Measurements from ENCODE around the gene MRPL16. TPM values are rescaled to one million over a fixed set of nuclear protein-coding genes. Genes with fewer than 3 reads are reported as not detected.
A peak's percentile ranks its signal among the peaks of the same experiment; 100 is the strongest.
"Not testable (repeated sequence)": the region's sequence is repeated elsewhere in the genome, so short reads cannot be mapped to it uniquely, and the experiment has no call there.

MRPL16 gene
- total and polyA plus RNA-seq, 4 donors, result 24.9 to 54.9 (median 39.6) TPM

DNA sequence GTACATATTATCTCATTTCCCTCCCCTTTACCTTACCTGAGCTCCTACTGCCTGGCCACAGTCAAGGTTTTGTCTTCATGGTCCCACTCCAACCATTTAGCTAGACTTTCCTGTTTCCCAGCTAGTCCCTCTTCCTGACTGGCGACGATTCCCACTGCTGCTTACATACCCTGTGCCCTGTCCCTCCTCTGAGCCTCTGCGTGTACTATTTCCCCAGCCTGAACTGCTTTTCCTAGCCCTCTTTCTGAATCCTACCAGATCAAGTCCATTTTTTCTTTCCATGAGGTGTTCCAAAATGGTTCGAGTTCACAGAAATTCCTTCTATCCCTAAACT lies 23.4 kb downstream of the MRPL16 start:
- H3K9me3 ChIP-seq (ENCODE audit: control insufficient read depth in 4 of 4, low read length in 3 of 4), result no peaks in the 10 kb centered on the region
- DNase-seq (ENCODE audit: low spot score), result no peak
- H3K36me3 ChIP-seq (ENCODE audit: control insufficient read depth in 4 of 4, insufficient read depth in 3 of 4, low read depth in 1 of 4, low read length in 3 of 4), result peaks cover 0 to 9% (median 0%) of the 10 kb centered on the region in 4 donors
- WGBS, result 68% methylated on average over 4 of the region's 4 CpGs
- no peak overlapping the region for H3K4me3 ChIP-seq (ENCODE audit: low read depth in 1 of 3, low read length in 3 of 3)
- H3K4me1 ChIP-seq (ENCODE audit: control insufficient read depth in 4 of 4, insufficient read depth in 4 of 4, low read length in 3 of 4), result peaks cover 0 to 9% (median 1%) of the 10 kb centered on the region in 4 donors
- no peak overlapping the region for H3K9ac ChIP-seq (ENCODE audit: low read depth in 1 of 2, low read length in 2 of 2)
- H3K27me3 ChIP-seq (ENCODE audit: control insufficient read depth in 4 of 4, insufficient read depth in 4 of 4, low read length in 3 of 4), result no peaks in the 10 kb centered on the region
- H3K27ac ChIP-seq (ENCODE audit: low read depth in 1 of 2, low read length in 2 of 2), result peak overlapping the region; percentile 5 to 10
- TF ChIP-seq JUND (IDR thresholded peaks at IDR 0.05), result peak in 1 of 2 donors; percentile 10
- TF ChIP-seq, protein P1, sequence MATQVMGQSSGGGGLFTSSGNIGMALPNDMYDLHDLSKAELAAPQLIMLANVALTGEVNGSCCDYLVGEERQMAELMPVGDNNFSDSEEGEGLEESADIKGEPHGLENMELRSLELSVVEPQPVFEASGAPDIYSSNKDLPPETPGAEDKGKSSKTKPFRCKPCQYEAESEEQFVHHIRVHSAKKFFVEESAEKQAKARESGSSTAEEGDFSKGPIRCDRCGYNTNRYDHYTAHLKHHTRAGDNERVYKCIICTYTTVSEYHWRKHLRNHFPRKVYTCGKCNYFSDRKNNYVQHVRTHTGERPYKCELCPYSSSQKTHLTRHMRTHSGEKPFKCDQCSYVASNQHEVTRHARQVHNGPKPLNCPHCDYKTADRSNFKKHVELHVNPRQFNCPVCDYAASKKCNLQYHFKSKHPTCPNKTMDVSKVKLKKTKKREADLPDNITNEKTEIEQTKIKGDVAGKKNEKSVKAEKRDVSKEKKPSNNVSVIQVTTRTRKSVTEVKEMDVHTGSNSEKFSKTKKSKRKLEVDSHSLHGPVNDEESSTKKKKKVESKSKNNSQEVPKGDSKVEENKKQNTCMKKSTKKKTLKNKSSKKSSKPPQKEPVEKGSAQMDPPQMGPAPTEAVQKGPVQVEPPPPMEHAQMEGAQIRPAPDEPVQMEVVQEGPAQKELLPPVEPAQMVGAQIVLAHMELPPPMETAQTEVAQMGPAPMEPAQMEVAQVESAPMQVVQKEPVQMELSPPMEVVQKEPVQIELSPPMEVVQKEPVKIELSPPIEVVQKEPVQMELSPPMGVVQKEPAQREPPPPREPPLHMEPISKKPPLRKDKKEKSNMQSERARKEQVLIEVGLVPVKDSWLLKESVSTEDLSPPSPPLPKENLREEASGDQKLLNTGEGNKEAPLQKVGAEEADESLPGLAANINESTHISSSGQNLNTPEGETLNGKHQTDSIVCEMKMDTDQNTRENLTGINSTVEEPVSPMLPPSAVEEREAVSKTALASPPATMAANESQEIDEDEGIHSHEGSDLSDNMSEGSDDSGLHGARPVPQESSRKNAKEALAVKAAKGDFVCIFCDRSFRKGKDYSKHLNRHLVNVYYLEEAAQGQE (IDR thresholded peaks at IDR 0.05), result no peak

- 93% methylated on average over 4 of the region's 4 CpGs for WGBS
- H3K36me3 ChIP-seq (ENCODE audit: control insufficient read depth in 4 of 4, insufficient read depth in 3 of 4, low read depth in 1 of 4, low read length in 3 of 4), result peaks cover 0 to 9% (median 0%) of the 10 kb centered on the region in 4 donors
- H3K4me1 ChIP-seq (ENCODE audit: control insufficient read depth in 4 of 4, insufficient read depth in 4 of 4, low read length in 3 of 4), result peaks cover 0 to 9% (median 1%) of the 10 kb centered on the region in 4 donors
- no peak overlapping the region for H3K27ac ChIP-seq (ENCODE audit: low read depth in 1 of 2, low read length in 2 of 2)
- DNase-seq (ENCODE audit: low spot score), result no peak
- H3K9me3 ChIP-seq (ENCODE audit: control insufficient read depth in 4 of 4, low read length in 3 of 4), result no peaks in the 10 kb centered on the region
- H3K27me3 ChIP-seq (ENCODE audit: control insufficient read depth in 4 of 4, insufficient read depth in 4 of 4, low read length in 3 of 4), result no peaks in the 10 kb centered on the region
- no peak overlapping the region for H3K4me3 ChIP-seq (ENCODE audit: low read depth in 1 of 3, low read length in 3 of 3)
- TF ChIP-seq FOXA2 (IDR thresholded peaks at IDR 0.05), result no peak
- TF ChIP-seq GABPA (IDR thresholded peaks at IDR 0.05 in 1 of 2, conservative IDR thresholded peaks at IDR 0.05 in 1 of 2), result no peak
- TF ChIP-seq TAF1 (conservative IDR thresholded peaks at IDR 0.05), result no peak
- TF ChIP-seq, protein P1 (IDR thresholded peaks at IDR 0.05), result no peak
- no peak for TF ChIP-seq SP1 (IDR thresholded peaks at IDR 0.05)
- no peak for TF ChIP-seq HNF4A (conservative IDR thresholded peaks at IDR 0.05)
- TF ChIP-seq CTCF (IDR thresholded peaks at IDR 0.05; ENCODE audit: low read depth, low read length, missing input control), result no peak
- TF ChIP-seq, protein P2, sequence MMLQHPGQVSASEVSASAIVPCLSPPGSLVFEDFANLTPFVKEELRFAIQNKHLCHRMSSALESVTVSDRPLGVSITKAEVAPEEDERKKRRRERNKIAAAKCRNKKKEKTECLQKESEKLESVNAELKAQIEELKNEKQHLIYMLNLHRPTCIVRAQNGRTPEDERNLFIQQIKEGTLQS (IDR thresholded peaks at IDR 0.05), result no peak
- TF ChIP-seq RXRA (IDR thresholded peaks at IDR 0.05), result no peak
- TF ChIP-seq RAD21 (IDR thresholded peaks at IDR 0.05), result no peak
- TF ChIP-seq YY1 (IDR thresholded peaks at IDR 0.05), result no peak
- no peak for TF ChIP-seq MAX (IDR thresholded peaks at IDR 0.05)
- TF ChIP-seq NR2F2 (IDR thresholded peaks at IDR 0.05), result no peak
- TF ChIP-seq HNF4G (IDR thresholded peaks at IDR 0.05), result no peak
- no peak for TF ChIP-seq JUND (IDR thresholded peaks at IDR 0.05)
- TF ChIP-seq EGR1 (IDR thresholded peaks at IDR 0.05; ENCODE audit: low read depth in 2 of 2), result no peak
- no peak for TF ChIP-seq ZBTB33 (IDR thresholded peaks at IDR 0.05)
- TF ChIP-seq FOXA1 (IDR thresholded peaks at IDR 0.05), result no peak
- no peak overlapping the region for H3K9ac ChIP-seq (ENCODE audit: low read depth in 1 of 2, low read length in 2 of 2)
Observed at GRCh38 chr11:59785818-59786217, 24.8 kb downstream of the MRPL16 start.

DNA sequence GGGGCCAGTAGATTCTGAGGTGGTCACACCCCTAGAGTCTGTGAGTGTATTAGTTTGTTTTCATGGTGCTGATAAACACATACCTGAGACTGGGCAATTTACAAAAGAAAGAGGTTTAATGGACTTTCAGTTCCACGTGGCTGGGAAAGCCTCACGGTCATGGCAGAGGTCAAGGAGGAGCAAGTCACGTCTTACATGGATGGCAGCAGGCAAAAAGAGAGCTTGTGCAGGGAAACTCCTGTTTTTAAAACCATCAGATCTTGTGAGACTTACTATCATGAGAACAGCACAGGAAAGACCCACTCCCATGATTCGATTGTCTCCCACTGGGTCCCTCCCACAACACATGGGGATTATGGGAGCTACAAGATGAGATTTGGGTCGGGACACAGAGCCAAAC lies 26.1 kb downstream of the MRPL16 start:
- not testable (repeated sequence) for H3K27ac ChIP-seq (ENCODE audit: low read depth in 1 of 2, low read length in 2 of 2)

More for the DNA sequence above, 26.1 kb downstream of the MRPL16 start:
- not testable (repeated sequence) for H3K9ac ChIP-seq (ENCODE audit: low read depth in 1 of 2, low read length in 2 of 2); H3K27me3 ChIP-seq (ENCODE audit: control insufficient read depth in 4 of 4, insufficient read depth in 4 of 4, low read length in 3 of 4); H3K9me3 ChIP-seq (ENCODE audit: control insufficient read depth in 4 of 4, low read length in 3 of 4); H3K4me1 ChIP-seq (ENCODE audit: control insufficient read depth in 4 of 4, insufficient read depth in 4 of 4, low read length in 3 of 4); H3K36me3 ChIP-seq (ENCODE audit: control insufficient read depth in 4 of 4, insufficient read depth in 3 of 4, low read depth in 1 of 4, low read length in 3 of 4); DNase-seq (ENCODE audit: low spot score); H3K4me3 ChIP-seq (ENCODE audit: low read depth in 1 of 3, low read length in 3 of 3)
- WGBS, result 91% methylated on average over 5 of the region's 5 CpGs

Measured in liver (tissue), 9 donors.